Neural progenitor cell (in vitro differentiated cells): ENCODE data around the gene ORAI2.
"Not testable (repeated sequence)": the region's sequence is repeated elsewhere in the genome, so short reads cannot be mapped to it uniquely, and the experiment has no call there.

Experiments used
- EZH2phosphoT487 ChIP-seq: fragments of 200-600 bp; sonication (generic); IDR thresholded peaks from 2 replicates; pipeline ENCODE4 v1.6.1; 2017; ENCODE audit warnings: antibody characterized with exemption
- TF ChIP-seq, protein P1 (sequence below): fragments of 200-600 bp; sonication (generic); IDR thresholded peaks from 2 replicates; pipeline ENCODE4 v1.5.1; 2017; ENCODE audit warnings: antibody characterized with exemption, mild to moderate bottlenecking

DNA sequence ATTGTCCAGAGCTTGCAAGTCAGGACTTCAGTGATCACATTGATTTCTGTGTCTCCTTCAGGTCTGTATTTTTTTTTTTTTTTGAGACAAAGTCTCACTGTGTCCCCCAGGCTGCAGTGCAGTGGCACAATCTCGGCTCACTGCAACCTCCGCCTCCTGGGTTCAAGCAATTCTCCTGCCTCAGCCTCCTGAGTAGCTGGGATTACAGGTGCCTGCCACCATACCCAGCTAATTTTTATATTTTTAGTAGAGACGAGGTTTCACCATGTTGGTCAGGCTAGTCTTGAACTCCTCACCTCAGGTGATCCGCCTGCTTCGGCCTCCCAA, 28.6 kb upstream of the ORAI2 start:
- TF ChIP-seq, protein P1, sequence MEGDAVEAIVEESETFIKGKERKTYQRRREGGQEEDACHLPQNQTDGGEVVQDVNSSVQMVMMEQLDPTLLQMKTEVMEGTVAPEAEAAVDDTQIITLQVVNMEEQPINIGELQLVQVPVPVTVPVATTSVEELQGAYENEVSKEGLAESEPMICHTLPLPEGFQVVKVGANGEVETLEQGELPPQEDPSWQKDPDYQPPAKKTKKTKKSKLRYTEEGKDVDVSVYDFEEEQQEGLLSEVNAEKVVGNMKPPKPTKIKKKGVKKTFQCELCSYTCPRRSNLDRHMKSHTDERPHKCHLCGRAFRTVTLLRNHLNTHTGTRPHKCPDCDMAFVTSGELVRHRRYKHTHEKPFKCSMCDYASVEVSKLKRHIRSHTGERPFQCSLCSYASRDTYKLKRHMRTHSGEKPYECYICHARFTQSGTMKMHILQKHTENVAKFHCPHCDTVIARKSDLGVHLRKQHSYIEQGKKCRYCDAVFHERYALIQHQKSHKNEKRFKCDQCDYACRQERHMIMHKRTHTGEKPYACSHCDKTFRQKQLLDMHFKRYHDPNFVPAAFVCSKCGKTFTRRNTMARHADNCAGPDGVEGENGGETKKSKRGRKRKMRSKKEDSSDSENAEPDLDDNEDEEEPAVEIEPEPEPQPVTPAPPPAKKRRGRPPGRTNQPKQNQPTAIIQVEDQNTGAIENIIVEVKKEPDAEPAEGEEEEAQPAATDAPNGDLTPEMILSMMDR, result not testable (repeated sequence)
- not testable (repeated sequence) for TF ChIP-seq EZH2phosphoT487
